ENCODE data around the gene MYO3B.
"Not testable (repeated sequence)": the region's sequence is repeated elsewhere in the genome, so short reads cannot be mapped to it uniquely, and the experiment has no call there.

Gene MYO3B

DNA sequence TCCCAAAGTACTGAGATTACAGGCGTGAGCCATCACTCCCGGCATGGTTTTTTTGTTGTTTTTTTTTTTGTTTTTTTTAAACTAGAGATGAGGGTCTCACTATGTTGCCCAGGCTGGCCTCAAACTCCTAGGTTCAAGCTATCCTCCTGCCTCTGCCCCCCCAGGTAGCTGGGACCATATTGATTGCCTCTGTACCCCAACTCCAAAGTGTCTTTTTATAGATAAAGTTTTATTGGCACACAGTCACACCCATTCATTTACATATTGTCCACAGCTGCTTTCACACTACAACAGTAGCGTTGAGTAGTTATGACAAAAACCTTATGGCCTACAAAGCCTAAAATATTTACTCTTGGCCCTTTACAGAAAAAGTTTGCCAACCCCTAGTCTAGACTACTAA lies 492.0 kb downstream of the MYO3B start:
- no peak for DNase-seq (ENCODE audit: low spot score)
- in situ Hi-C loops (cut with MboI; ENCODE audit: low sequenced_read_pairs, unreplicated experiment), result no loop called here
- no peak for TF ChIP-seq CTCF (IDR thresholded peaks at IDR 0.05; ENCODE audit: borderline replicate concordance, control extremely low read depth, extremely low read depth, insufficient read depth, missing control alignments)

DNA sequence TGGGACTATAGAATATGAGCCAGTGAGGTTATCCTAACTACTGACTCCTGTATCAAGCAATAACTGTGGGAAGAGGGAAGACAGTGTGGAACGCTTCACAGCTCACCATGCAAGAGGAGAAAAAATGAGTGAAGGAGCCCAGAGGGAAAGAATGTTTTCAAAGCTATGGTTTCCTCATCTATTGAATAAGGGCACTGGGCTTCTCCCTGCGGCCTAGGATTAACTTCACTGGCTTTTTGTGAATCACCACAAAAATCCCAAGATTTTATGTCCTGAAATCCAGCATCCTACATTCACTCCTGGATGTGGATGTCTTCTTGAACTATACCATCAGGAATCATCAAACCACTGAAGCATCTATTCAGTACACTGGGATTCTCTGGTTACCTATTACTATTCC lies 492.7 kb downstream of the MYO3B start:
- no peak for DNase-seq (ENCODE audit: low spot score)
- no peak for TF ChIP-seq CTCF (IDR thresholded peaks at IDR 0.05; ENCODE audit: borderline replicate concordance, control extremely low read depth, extremely low read depth, insufficient read depth, missing control alignments)
- in situ Hi-C loops (cut with MboI; ENCODE audit: low sequenced_read_pairs, unreplicated experiment), result no loop called here

- DNase-seq (ENCODE audit: low spot score), result no peak
- TF ChIP-seq CTCF (IDR thresholded peaks at IDR 0.05; ENCODE audit: borderline replicate concordance, control extremely low read depth, extremely low read depth, insufficient read depth, missing control alignments), result no peak
- in situ Hi-C loops (cut with MboI; ENCODE audit: low sequenced_read_pairs, unreplicated experiment), result no loop called here
Measured at GRCh38 chr2:170671079-170671478, 493.1 kb downstream of the MYO3B start.

DNA sequence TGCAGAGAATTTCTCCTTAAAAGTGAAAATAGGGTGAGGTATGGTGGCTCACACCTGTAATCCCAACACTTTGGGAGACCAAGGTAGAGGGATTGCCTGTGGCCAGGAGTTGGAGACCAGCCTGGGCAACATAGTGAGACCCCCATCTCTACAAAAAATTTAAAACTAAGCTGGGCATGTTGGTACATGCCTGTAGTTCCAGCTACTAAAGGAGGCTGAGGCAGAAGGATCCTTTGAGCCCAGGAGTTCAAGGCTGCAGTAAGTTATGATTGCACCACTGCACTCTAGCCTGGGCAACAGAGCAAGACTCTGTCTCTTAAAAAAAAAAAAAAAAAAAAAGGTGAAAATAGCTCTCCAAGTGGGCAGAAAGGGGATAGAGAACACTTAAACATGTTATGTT lies 496.3 kb downstream of the MYO3B start:
- in situ Hi-C loops (cut with MboI; ENCODE audit: low sequenced_read_pairs, unreplicated experiment); DNase-seq (ENCODE audit: low spot score): not testable (repeated sequence)

GRCh38 chr2:170675701-170676100 lies 497.8 kb downstream of the MYO3B start:
- in situ Hi-C loops (cut with MboI; ENCODE audit: low sequenced_read_pairs, unreplicated experiment), result no loop called here
- DNase-seq (ENCODE audit: low spot score), result no peak
- no peak for TF ChIP-seq CTCF (IDR thresholded peaks at IDR 0.05; ENCODE audit: borderline replicate concordance, control extremely low read depth, extremely low read depth, insufficient read depth, missing control alignments)

DNA sequence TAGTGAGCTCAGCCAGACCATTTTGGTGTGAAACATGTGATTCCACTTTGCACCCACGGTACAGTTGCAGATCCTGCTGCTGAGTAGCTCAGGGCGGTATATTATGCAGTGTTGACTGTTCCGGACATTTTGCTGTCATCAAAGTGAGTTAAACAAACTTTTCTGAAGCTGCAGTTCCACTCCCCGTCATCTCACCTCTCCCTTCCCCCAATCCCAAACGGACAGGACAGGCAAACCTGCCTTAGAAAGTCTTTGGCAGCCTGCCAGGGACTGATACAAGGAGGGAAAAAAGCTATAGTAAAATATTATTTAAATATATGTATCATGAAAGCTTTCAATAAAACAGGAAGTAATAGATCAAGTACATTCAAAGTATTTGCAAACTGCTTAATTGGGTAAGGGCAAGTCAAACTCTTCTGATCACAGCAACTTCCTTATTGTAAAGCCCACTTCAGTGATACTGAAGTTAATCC lies 501.7 kb downstream of the MYO3B start:
- TF ChIP-seq CTCF (IDR thresholded peaks at IDR 0.05; ENCODE audit: borderline replicate concordance, control extremely low read depth, extremely low read depth, insufficient read depth, missing control alignments), result no peak
- in situ Hi-C loops (cut with MboI; ENCODE audit: low sequenced_read_pairs, unreplicated experiment), result no loop called here
- DNase-seq (ENCODE audit: low spot score), result no peak

DNA sequence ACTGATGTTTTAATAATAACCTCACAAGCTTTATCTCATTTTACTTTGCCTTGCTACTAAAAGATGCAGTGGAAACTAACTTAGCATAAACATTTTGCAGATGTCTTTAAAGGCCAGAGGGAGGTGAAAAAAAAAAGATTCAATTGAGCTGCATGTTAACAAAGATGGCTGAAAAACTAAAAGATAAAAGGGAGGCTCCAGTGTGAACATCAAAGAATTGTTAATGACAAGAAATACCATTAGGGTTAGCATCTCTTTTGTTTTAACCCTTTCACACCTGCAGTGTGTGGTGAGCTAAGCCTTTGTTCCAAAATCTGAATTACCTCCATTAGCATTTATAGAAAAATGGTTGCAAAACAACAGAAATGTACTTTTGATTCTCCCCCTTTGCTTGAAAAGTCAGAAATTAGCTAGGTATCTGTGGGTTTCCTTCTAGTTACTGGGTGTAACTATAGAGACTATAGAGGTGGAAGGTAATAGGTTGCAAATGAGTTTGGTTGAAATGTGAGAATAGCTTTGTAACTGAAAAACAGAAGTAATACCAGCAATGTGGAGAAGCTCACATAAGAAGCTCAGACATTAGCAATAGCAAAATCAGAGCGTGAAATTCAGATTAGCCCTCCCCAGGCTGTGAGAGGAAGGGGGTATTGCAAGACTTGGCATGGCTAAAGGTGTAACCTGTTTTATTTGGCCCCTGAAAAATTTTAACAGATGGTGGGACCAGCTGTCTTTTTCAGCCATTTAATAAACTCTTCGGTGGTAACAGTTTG lies 502.4 kb downstream of the MYO3B start:
- in situ Hi-C loops (cut with MboI; ENCODE audit: low sequenced_read_pairs, unreplicated experiment), result no loop called here
- no peak for TF ChIP-seq CTCF (IDR thresholded peaks at IDR 0.05; ENCODE audit: borderline replicate concordance, control extremely low read depth, extremely low read depth, insufficient read depth, missing control alignments)
- peak; percentile 31 for DNase-seq (ENCODE audit: low spot score)
